Gastroesophageal sphincter (tissue), 3 donors: ENCODE measurements around the gene TMED8.

ENCODE experiments used
- POLR2AphosphoS5 ChIP-seq: sonication (generic); formaldehyde crosslinking; IDR thresholded peaks from one replicate; pipeline ENCODE4 v1.6.1; 2017; ENCODE audit warnings: antibody characterized with exemption
- TF ChIP-seq, protein P1 (sequence below), 4 experiments: fragments of 200-600 bp in 2 of 4; fragments of 450-650 bp in 2 of 4; sonication (generic) in 1 of 4; IDR thresholded peaks; one replicate each; pipeline ENCODE4 v1.5.1; 2017 to 2019; ENCODE audit warnings: antibody characterized with exemption in 4 of 4, mild to moderate bottlenecking in 2 of 4, moderate library complexity in 2 of 4

GRCh38 chr14:77424862-77425261, 48.0 kb upstream of the TMED8 start:
- TF ChIP-seq, protein P1, sequence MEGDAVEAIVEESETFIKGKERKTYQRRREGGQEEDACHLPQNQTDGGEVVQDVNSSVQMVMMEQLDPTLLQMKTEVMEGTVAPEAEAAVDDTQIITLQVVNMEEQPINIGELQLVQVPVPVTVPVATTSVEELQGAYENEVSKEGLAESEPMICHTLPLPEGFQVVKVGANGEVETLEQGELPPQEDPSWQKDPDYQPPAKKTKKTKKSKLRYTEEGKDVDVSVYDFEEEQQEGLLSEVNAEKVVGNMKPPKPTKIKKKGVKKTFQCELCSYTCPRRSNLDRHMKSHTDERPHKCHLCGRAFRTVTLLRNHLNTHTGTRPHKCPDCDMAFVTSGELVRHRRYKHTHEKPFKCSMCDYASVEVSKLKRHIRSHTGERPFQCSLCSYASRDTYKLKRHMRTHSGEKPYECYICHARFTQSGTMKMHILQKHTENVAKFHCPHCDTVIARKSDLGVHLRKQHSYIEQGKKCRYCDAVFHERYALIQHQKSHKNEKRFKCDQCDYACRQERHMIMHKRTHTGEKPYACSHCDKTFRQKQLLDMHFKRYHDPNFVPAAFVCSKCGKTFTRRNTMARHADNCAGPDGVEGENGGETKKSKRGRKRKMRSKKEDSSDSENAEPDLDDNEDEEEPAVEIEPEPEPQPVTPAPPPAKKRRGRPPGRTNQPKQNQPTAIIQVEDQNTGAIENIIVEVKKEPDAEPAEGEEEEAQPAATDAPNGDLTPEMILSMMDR (IDR thresholded peaks at IDR 0.05): no peak
- no peak for TF ChIP-seq POLR2AphosphoS5
